Gastroesophageal sphincter (tissue), 4 donors: ENCODE results near the gene CLASRP. TPM values are rescaled to one million over a fixed set of nuclear protein-coding genes. Genes with fewer than 3 reads are reported as not detected.

Experiments
- ATAC-seq: fragments of 150-250 bp; one replicate; pipeline ENCODE4 v1.9.1; 2016; ENCODE audit warnings: mild to moderate bottlenecking, moderate library complexity
- H3K27ac ChIP-seq, 4 donors: fragments of 200-600 bp; sonication (generic) in 3 of 4; 1 replicate in 3 of 4; 2 replicates in 1 of 4; pipeline ENCODE4 v1.5.1; 2016 to 2019
- H3K27me3 ChIP-seq: fragments of 200-600 bp; sonication (generic); one replicate; pipeline ENCODE4 v1.5.1; 2019
- H3K36me3 ChIP-seq, 2 donors: fragments of 200-600 bp; sonication (generic); one replicate each; pipeline ENCODE4 v1.5.1; 2019; ENCODE audit warnings: control low read depth in 1 of 2
- H3K4me1 ChIP-seq, 3 donors: fragments of 200-600 bp; sonication (generic); 1 replicate in 2 of 3; 2 replicates in 1 of 3; pipeline ENCODE4 v1.5.1; 2016 to 2019; ENCODE audit warnings: control low read depth in 2 of 3
- H3K4me3 ChIP-seq, 2 donors: fragments of 200-600 bp; sonication (generic); one replicate each; pipeline ENCODE4 v1.5.1; 2019; ENCODE audit warnings: mild to moderate bottlenecking in 1 of 2, moderate library complexity in 1 of 2
- H3K9me3 ChIP-seq, 3 donors: fragments of 200-600 bp; sonication (generic); one replicate each; pipeline ENCODE4 v1.5.1; 2017 to 2019; ENCODE audit warnings: control low read depth in 2 of 3
- EP300 ChIP-seq: sonication (generic); formaldehyde crosslinking; IDR thresholded peaks from one replicate; pipeline ENCODE4 v1.6.1; 2017; ENCODE audit warnings: antibody characterized with exemption, mild to moderate bottlenecking
- POLR2A ChIP-seq, 2 donors: fragments of 450-650 bp; IDR thresholded peaks; one replicate each; pipeline ENCODE4 v1.6.1; 2017; ENCODE audit warnings: antibody characterized with exemption in 2 of 2, mild to moderate bottlenecking in 2 of 2, moderate library complexity in 1 of 2
- POLR2AphosphoS5 ChIP-seq: sonication (generic); formaldehyde crosslinking; IDR thresholded peaks from one replicate; pipeline ENCODE4 v1.6.1; 2017; ENCODE audit warnings: antibody characterized with exemption
- WGBS, 2 donors: methylation state at CpG; one replicate each; pipeline ENCODE4 v1.1.5; 2018; ENCODE audit warnings: low coverage in 1 of 2; 5-methylcytosine and 5-hydroxymethylcytosine counted together
- total RNA-seq, 4 donors: library from RNA; depleted of rRNA; stranded (reverse); fragments of >200 nt; gene quantifications; one replicate each; pipeline ENCODE4 v1.1.0, GENCODE V29; 2016
- TF ChIP-seq, protein P1 (sequence below), 4 experiments: fragments of 200-600 bp in 2 of 4; fragments of 450-650 bp in 2 of 4; sonication (generic) in 1 of 4; IDR thresholded peaks; one replicate each; pipeline ENCODE4 v1.5.1; 2017 to 2019; ENCODE audit warnings: antibody characterized with exemption in 4 of 4, mild to moderate bottlenecking in 2 of 4, moderate library complexity in 2 of 4

CLASRP gene
- total RNA-seq, 4 donors from 2014 or later, result 33.6 to 82.5 (median 54.7) TPM

DNA sequence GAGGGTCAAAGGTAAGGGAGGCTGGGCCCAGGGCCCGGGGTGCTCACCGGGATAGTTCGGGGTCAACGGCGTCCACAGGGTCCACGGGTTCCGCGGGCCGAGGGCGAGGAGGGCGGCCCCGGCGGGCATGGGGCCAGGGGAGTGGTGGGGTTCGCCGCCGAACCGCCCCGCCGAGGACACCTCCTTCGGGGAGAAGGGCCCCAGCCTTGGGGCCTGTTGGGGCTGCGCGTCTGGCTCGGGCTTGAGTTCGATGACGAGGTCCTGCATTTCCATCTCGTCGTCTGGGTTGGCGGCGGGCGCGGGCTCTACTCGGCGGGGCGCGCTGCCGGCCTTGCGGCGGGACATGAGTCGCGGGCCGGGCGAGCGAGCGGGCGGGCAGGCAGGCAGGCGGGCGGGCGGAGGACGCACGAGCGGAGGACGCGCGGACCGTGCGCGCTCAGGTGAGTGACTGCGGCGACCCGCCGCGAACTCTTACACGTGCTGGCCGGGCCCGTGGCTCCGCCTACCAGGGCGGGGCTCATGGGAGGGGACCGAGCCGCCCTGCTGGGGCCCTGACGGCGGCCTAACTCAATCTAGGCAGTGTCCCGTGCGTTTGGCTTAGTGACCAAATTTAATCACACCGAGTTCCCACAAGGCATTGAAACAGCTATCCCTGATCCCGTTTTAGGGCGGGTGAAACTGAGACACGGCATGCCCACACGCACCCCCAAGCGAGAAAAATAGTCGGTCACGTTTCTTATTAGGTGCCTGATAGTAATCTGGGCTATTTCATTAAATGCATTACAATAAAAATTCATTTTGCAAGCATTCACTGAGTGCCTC lies 37.4 kb downstream of the CLASRP start, which contains the start of gene ZNF296:
ZNF296 (minus strand) TSS at position 450 of the 822 bp plus-strand sequence; CDS start at position 345, 105 bp downstream.
- H3K27ac ChIP-seq, result peak within 1 kb of the TSS in 3 of 4 donors; percentile 53 to 72 (median 69)
- H3K27me3 ChIP-seq, result no peaks in the 10 kb centered on the region
- peaks cover 0 to 57% (median 16%) of the 10 kb centered on the region in 3 donors for H3K4me1 ChIP-seq
- H3K36me3 ChIP-seq, result peaks cover 0 to 11% of the 10 kb centered on the region in 2 donors
- H3K4me3 ChIP-seq, result peak within 1 kb of the TSS; percentile 6 to 56
- H3K9me3 ChIP-seq, result no peaks in the 10 kb centered on the region
- TF ChIP-seq POLR2A (IDR thresholded peaks at IDR 0.05) (peak in 1 of 2 donors; percentile 13), POLR2AphosphoS5 (no peak)
- peak; percentile 67 for ATAC-seq
- WGBS, 2 donors, result 1 to 4% methylated on average over 11 to 16 of the region's 81 CpGs

- Histone ChIP-seq H3K27me3 (no peaks in the 10 kb centered on the region), H3K4me3 (peak overlapping the region in 1 of 2 donors; percentile 56), H3K4me1 (peaks cover 0 to 61% (median 16%) of the 10 kb centered on the region in 3 donors), H3K27ac (peak overlapping the region in 3 of 4 donors; percentile 53 to 72 (median 69)), H3K36me3 (peaks cover 0 to 10% of the 10 kb centered on the region in 2 donors), H3K9me3 (no peaks in the 10 kb centered on the region)
- 67 to 68% methylated on average over 9 to 13 of the region's 15 CpGs for WGBS, 2 donors
- TF ChIP-seq, protein P1, sequence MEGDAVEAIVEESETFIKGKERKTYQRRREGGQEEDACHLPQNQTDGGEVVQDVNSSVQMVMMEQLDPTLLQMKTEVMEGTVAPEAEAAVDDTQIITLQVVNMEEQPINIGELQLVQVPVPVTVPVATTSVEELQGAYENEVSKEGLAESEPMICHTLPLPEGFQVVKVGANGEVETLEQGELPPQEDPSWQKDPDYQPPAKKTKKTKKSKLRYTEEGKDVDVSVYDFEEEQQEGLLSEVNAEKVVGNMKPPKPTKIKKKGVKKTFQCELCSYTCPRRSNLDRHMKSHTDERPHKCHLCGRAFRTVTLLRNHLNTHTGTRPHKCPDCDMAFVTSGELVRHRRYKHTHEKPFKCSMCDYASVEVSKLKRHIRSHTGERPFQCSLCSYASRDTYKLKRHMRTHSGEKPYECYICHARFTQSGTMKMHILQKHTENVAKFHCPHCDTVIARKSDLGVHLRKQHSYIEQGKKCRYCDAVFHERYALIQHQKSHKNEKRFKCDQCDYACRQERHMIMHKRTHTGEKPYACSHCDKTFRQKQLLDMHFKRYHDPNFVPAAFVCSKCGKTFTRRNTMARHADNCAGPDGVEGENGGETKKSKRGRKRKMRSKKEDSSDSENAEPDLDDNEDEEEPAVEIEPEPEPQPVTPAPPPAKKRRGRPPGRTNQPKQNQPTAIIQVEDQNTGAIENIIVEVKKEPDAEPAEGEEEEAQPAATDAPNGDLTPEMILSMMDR (IDR thresholded peaks at IDR 0.05), result no peak
- no peak for TF ChIP-seq POLR2A (IDR thresholded peaks at IDR 0.05)
- no peak for TF ChIP-seq POLR2AphosphoS5
- TF ChIP-seq EP300, result no peak
- ATAC-seq, result no peak
Observed at GRCh38 chr19:45076851-45077730, 38.2 kb downstream of the CLASRP start.

DNA sequence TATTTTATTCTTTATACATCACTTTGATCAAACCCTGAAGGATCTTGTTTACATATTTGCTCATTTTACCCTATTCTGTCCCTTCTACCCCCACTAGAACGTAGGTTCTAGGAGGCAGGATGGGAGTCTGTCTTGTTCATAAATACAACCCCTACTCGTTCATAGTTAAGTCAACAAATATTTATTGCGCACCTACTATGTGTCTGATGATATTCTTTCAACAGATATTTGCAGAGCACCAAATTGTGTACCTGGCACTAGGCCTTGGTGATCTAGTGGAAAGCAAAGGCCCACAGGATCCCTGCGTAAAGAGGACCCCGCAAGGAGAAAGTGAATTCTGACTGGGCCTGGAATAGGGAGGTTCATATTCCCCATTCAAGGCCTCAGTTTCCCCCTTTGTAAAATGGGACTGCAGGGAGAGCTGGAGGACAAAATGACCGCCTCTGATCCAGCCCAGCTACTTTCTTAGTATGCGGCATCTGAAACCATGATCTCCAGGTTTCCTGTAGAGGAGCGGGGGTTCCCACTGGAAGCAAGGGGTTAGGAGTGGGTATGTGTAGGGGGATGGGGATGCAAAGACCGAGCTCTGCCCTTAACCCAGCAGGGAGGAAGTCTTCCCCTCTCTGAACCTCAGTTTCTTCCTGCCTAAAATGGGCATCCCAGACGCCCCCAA lies 39.7 kb downstream of the CLASRP start:
- H3K27ac ChIP-seq, result peak overlapping the region in 3 of 4 donors; percentile 70 to 74 (median 73)
- 73 to 75% methylated on average over 4 to 6 of the region's 10 CpGs for WGBS, 2 donors
- ATAC-seq, result peak; percentile 3

GRCh38 chr19:45079063-45079910 lies 40.4 kb downstream of the CLASRP start, which contains the start of gene GEMIN7:
Gene GEMIN7 (plus strand): TSS chr19:45079260. CDS start chr19:45090115, 10,855 bp downstream.
- Histone ChIP-seq H3K27ac (peak within 1 kb of the TSS in 3 of 4 donors; percentile 70 to 74 (median 73)), H3K27me3 (no peaks in the 10 kb centered on the region), H3K36me3 (peaks cover 0 to 24% of the 10 kb centered on the region in 2 donors), H3K4me1 (peaks cover 0 to 61% (median 16%) of the 10 kb centered on the region in 3 donors), H3K4me3 (peak within 1 kb of the TSS; percentile 56 to 76), H3K9me3 (no peaks in the 10 kb centered on the region)
- TF ChIP-seq, protein P1 (IDR thresholded peaks at IDR 0.05), result peak in 3 of 4 experiments; percentile 22 to 50 (median 45)
- no peak for TF ChIP-seq POLR2AphosphoS5
- TF ChIP-seq EP300, result no peak
- TF ChIP-seq POLR2A (IDR thresholded peaks at IDR 0.05), result peak; percentile 34 to 44
- peak; percentile 78 for ATAC-seq
- WGBS, 2 donors, result 0% methylated on average over 16 to 21 of the region's 61 CpGs

More for the DNA sequence above, 39.7 kb downstream of the CLASRP start:
- Histone ChIP-seq H3K27me3 (no peaks in the 10 kb centered on the region), H3K4me1 (peaks cover 0 to 61% (median 16%) of the 10 kb centered on the region in 3 donors), H3K36me3 (peaks cover 0 to 22% of the 10 kb centered on the region in 2 donors), H3K9me3 (no peaks in the 10 kb centered on the region), H3K4me3 (peak overlapping the region; percentile 56 to 76)
- no peak for TF ChIP-seq POLR2A (IDR thresholded peaks at IDR 0.05)
- TF ChIP-seq, protein P1 (IDR thresholded peaks at IDR 0.05), result no peak
- TF ChIP-seq POLR2AphosphoS5, result no peak
- TF ChIP-seq EP300, result no peak
